ENCODE data around the gene TMEM87A.
A peak's percentile ranks its signal among the peaks of the same experiment; 100 is the strongest.
"Not testable (repeated sequence)": the region's sequence is repeated elsewhere in the genome, so short reads cannot be mapped to it uniquely, and the experiment has no call there.

TMEM87A gene

GRCh38 chr15:42272939-42273899 lies at the start of gene TMEM87A, which contains the start of gene GANC:
TSS of gene TMEM87A (minus strand) at chr15:42273433. CDS start at chr15:42273398, 35 bp downstream.
TSS of gene GANC (plus strand) at chr15:42273201. CDS start at chr15:42274482, 1,281 bp downstream.
- no peak for FAIRE-seq
- peak; percentile 97 for DNase-seq (ENCODE audit: low spot score)

- FAIRE-seq (no peak), DNase-seq (ENCODE audit: low spot score) (no peak)
Observed at GRCh38 chr15:42319206-42319605, 46.0 kb upstream of the TMEM87A start.

GRCh38 chr15:42316282-42316805 lies 43.1 kb upstream of the TMEM87A start:
- DNase-seq (ENCODE audit: low spot score); FAIRE-seq: not testable (repeated sequence)

GRCh38 chr15:42315521-42315920 lies 42.3 kb upstream of the TMEM87A start:
- DNase-seq (ENCODE audit: low spot score) (no peak), FAIRE-seq (no peak)

DNA sequence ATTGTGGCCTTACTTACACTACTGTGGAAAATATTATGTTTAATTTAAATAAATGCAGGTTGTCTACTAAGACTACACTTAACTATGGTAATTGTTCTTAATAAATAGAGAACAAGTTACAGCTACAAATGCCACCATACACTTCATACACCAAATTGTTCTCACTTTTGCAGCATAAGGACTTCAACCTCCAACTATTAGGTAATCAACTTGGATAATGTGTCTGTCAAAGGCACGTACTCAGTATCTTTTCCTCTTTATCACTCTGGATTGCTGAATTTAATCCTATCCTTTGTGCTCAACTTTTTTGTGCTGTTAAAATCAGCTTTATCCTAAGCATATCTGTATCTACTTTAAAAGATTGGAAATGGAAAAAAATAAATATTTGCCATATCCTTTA lies 41.6 kb upstream of the TMEM87A start:
- FAIRE-seq: no peak
- DNase-seq (ENCODE audit: low spot score): no peak

DNA sequence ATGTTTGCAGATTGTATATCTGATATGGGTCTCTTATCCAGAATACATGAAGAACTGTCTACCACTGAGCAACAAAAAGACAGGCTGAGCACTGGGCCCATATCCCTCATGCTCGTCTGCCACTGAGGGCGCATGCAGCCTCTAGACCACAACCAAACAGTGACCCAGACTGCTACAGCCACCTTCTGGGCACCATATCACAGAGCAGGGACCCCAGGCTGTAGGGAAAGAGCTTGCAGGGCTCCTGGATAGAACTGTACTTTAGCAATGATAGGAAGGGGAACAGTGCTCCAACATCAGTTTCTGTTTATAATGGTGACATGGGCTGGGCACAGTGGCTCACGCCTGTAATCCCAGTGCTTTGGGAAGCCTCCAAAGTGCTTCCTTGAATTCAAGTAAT lies 40.2 kb upstream of the TMEM87A start:
- FAIRE-seq: no peak

DNA sequence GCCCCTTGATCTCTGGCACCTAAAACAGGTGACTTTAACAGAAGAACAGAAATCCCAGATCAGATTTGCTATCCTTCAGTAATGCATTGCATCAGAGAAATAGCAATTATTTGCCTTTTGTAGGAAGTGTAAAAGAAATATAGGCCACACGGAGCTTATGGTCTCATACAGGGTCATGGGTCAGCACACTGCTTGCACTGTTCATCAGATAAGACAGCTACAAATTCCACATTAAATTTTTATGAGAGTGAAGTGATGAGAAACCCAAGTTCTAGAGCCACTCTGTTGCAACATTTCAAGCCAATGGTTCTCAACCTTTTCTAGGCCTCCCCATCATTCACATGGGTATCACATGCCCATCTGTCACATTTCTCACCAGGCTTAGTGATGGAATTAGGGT lies 33.4 kb upstream of the TMEM87A start:
- FAIRE-seq (no peak), DNase-seq (ENCODE audit: low spot score) (no peak)

More for the DNA sequence above, 40.2 kb upstream of the TMEM87A start:
- no peak for DNase-seq (ENCODE audit: low spot score)

GRCh38 chr15:42301004-42301403 lies 27.8 kb upstream of the TMEM87A start:
- not testable (repeated sequence) for DNase-seq (ENCODE audit: low spot score)

DNA sequence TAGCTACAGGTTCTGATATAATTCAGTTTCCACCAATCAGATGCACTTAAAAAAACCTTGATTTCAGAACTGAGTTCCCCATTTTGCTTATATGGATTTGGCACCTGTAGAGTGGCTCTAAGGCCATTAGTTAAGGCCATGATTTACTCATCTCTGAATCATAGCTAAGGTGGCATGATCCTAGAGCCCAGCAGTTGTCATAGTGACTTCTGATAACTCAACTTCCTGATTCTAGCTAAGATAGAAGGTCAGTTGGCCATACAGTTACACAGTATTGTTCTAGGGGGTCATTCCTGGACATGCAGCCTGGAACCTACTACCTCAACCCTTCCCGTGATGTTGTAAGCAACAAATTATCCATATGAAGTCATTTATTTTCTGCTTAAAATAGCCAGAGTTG lies 15.9 kb upstream of the TMEM87A start:
- FAIRE-seq (no peak), DNase-seq (ENCODE audit: low spot score) (no peak)

More at GRCh38 chr15:42301004-42301403, 27.8 kb upstream of the TMEM87A start:
- not testable (repeated sequence) for FAIRE-seq

GRCh38 chr15:42287931-42288330 lies 14.7 kb upstream of the TMEM87A start:
- DNase-seq (ENCODE audit: low spot score) (no peak), FAIRE-seq (no peak)

- DNase-seq (ENCODE audit: low spot score) (no peak), FAIRE-seq (no peak)
Observed at GRCh38 chr15:42286445-42287029, 13.3 kb upstream of the TMEM87A start.

GRCh38 chr15:42285034-42285433 lies 11.8 kb upstream of the TMEM87A start:
- DNase-seq (ENCODE audit: low spot score) (no peak), FAIRE-seq (no peak)

DNA sequence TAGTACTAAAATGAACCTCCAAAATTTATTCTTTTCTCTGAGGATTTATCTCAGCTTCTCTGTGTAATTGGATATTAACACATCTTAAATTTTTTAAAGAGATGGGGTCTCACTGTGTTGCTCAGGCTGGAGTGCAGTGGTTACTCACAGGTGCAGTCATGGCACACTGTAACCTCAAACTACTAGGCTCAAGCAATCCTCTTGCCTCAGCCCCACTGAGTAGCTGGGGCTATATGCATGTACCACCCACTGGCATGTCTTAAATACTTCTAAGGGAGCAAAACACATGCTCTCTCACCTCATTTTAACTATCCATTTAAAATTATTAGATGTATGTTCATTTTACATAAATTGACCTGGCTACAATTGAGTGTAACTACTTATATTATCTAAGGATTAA lies 11.3 kb upstream of the TMEM87A start:
- DNase-seq (ENCODE audit: low spot score): no peak
- no peak for FAIRE-seq

DNA sequence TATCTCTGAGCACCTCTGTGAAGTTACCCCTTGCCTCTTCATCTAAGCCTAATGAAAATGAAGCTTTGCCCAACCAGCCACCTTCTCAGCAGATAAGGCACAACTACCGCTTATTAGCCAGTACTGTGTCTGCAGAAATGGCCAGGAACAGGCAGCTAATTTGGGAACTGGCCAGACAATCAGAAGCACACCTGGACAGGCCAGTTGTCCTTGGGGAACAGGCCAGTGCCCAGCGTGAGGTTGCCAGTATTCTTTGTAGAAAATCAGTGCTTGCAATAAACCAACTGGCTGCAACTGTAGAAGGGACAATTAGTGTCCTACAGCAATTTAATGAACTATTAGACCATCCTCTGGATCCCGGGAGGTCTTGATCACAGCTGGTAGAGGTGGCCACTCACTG lies 10.4 kb upstream of the TMEM87A start:
- DNase-seq (ENCODE audit: low spot score) (no peak), FAIRE-seq (no peak)

DNA sequence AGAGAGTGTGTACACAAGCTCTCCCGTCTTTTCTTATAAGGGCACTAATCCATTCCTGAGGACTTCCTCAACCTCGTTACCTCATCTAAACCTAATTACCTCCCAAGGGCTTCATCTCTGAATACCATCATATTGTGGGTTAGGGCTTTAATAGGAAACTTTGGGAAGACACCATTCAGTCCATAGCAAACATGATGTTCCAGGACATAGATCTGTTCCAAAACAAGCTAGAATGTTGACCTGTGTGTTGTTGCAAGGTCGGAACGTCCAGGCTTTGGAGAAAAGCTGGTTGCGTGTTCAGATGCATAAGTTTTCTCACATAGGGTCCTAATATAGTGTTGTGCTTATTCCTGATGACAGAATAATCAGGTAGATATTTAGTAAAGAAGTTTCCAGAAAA lies 9.7 kb upstream of the TMEM87A start:
- FAIRE-seq: no peak

GRCh38 chr15:42282344-42282743 lies 9.1 kb upstream of the TMEM87A start:
- FAIRE-seq: no peak
- no peak for DNase-seq (ENCODE audit: low spot score)

More for the DNA sequence above, 9.7 kb upstream of the TMEM87A start:
- DNase-seq (ENCODE audit: low spot score): no peak

GRCh38 chr15:42279234-42279723 lies 6.0 kb upstream of the TMEM87A start:
- no peak for DNase-seq (ENCODE audit: low spot score)
- no peak for FAIRE-seq

DNA sequence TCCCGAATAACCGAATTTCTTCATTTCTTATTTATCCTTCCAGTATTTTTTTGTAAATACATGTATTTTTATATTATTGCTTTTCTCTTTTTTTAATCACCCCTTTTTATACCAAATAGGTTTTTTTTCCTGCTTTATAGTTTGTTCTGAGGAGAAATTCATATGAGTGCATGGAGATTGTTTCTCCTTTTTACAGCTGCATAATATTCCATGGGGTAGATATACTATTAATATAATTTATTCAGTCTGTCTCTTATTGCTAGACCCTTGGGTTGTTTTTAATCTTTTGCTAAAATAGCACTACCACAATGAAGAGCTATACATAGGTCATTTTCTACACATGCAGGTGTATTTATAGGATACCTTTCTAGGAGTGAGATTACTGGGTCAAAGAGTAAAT lies 3.5 kb upstream of the TMEM87A start:
- no peak for DNase-seq (ENCODE audit: low spot score)
- no peak for FAIRE-seq

DNA sequence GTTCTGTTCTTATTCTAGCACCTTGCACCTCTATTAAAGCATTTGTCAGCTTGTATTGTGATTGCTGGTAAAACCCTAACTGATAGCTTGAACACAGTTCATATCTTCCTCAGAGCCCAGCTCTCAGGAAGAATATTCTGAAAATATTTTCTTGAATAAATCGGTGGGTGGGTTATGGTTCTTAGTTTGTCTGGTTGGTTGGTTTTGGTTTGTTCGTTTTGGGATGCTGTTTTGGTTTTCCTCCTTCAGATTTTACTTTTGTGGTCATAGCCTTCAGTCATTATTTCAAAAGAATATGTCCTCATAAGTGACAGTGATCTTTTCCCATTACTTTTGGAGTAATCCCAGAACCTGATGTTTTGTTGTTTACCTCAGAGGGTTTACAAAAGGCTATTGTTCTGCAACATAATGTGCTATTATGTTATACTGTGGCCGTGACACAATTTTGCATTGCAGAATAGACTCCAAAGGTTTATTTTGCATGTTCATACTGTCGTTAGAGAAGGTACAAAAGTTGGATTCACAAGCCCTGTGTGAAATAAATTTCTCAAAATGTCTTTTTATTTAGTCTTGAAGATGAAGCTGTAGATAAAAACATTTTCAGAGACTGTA lies 2.7 kb upstream of the TMEM87A start:
- FAIRE-seq (no peak), DNase-seq (ENCODE audit: low spot score) (no peak)

GRCh38 chr15:42274702-42274989 lies 1.4 kb upstream of the TMEM87A start:
- FAIRE-seq (no peak), DNase-seq (ENCODE audit: low spot score) (no peak)

DNA sequence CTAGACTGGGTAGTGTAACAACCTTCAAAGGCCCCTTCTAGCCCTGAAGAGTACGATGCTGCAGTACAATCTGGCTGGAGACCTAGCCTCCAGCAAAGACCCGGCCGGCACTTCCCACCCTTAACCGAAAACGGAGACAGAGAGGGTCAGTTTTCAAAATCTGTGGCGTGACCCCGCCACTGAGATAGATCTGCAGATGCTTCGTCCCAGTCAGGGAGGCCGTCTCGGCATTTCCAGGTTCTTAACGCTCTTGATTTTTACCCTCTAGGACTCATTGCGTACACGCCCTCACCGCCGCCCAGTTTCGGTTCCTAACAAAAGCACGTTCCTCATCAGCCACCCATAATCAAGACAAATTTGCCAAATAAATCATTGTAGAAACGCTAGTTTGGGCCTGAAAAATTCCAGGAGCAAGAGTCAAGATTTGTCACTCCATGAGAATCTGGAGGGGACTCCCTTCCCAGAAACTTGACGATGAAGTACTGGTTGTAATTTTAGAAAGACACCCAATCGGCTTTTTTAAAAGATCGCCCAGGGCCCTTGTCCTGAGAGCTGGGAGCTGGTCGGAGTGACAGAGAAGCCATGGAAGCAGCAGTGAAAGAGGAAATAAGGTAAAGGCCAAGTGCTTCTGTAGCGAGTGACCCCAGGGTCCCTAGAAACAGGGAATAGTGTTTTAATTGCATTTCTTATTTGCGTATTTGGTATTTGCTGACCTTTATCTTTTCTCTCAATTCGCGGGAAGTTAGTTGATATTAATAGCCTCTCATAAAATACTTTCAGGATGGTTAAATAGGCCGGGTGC lies 868 bp upstream of the TMEM87A start:
- FAIRE-seq (no peak), DNase-seq (ENCODE audit: low spot score) (peak; percentile 14)

All from urothelium cell line (cell line).